PC-9 (cell line): Measurements from ENCODE around the gene SPINK9. TPM values are rescaled to one million over a fixed set of nuclear protein-coding genes. Genes with fewer than 3 reads are reported as not detected.
A peak's percentile ranks its signal among the peaks of the same experiment; 100 is the strongest.

Experiments used
- BruUV-seq: library from RNA; stranded (reverse); fragments of 400-500 nt; replicated peaks from 2 replicates; lab custom pipeline; 2021; lab: Mats Ljungman, UMichigan
- CTCF ChIA-PET: fragments of 300-600 bp; sonication (Branson Sonifier 250); formaldehyde crosslinking; loops from one replicate; lab custom pipeline; 2022; ENCODE audit warnings: antibody characterized with exemption; lab: Charles Lee
- POLR2A ChIA-PET: fragments of 300-600 bp; sonication (Branson Sonifier 250); formaldehyde crosslinking; loops from one replicate; lab custom pipeline; 2022; ENCODE audit warnings: antibody characterized with exemption; ENCODE audit not compliant: unreplicated experiment; lab: Charles Lee
- DNase-seq, 2 experiments: peaks; one replicate each; pipeline versions ENCODE4 v3.0.0 to v3.0.0-alpha.2; 2015 to 2022; ENCODE audit warnings: mixed read lengths in 1 of 2
- H2AFZ ChIP-seq: fragments of 200-600 bp; sonication (generic); 2 replicates; pipeline ENCODE4 v1.8.1; 2017; ENCODE audit warnings: antibody characterized with exemption
- H3F3A ChIP-seq: fragments of 200-600 bp; sonication (generic); 2 replicates; pipeline ENCODE4 v1.8.1; 2017; ENCODE audit warnings: antibody characterized with exemption, mild to moderate bottlenecking, low read depth; ENCODE audit not compliant: insufficient read depth
- H3K27ac ChIP-seq: fragments of 200-600 bp; sonication (generic); 2 replicates; pipeline ENCODE4 v1.6.1; 2016; ENCODE audit warnings: mixed run types
- H3K27me3 ChIP-seq: fragments of 200-600 bp; sonication (generic); 2 replicates; pipeline ENCODE4 v1.6.1; 2016; ENCODE audit warnings: low read depth, mixed run types; ENCODE audit not compliant: insufficient read depth
- H3K36me3 ChIP-seq: fragments of 200-600 bp; sonication (generic); 2 replicates; pipeline ENCODE4 v1.6.1; 2016; ENCODE audit warnings: low read depth, mixed run types
- H3K4me1 ChIP-seq: fragments of 200-600 bp; sonication (generic); replicated peaks from 2 replicates; pipeline ENCODE4 v1.6.1; 2016; ENCODE audit warnings: mixed run types; ENCODE audit not compliant: insufficient read depth
- H3K4me2 ChIP-seq: fragments of 200-600 bp; sonication (generic); 2 replicates; pipeline ENCODE4 v1.6.1; 2017; ENCODE audit warnings: mixed run types
- H3K4me3 ChIP-seq: fragments of 200-600 bp; sonication (generic); 2 replicates; pipeline ENCODE4 v1.6.1; 2016; ENCODE audit warnings: mixed run types
- H3K79me2 ChIP-seq: fragments of 200-600 bp; sonication (generic); 2 replicates; pipeline ENCODE4 v1.6.1; 2017; ENCODE audit warnings: low read depth, mixed run types
- H3K9me2 ChIP-seq: fragments of 200-600 bp; sonication (generic); 2 replicates; pipeline ENCODE4 v1.8.1; 2017; ENCODE audit warnings: mild to moderate bottlenecking; ENCODE audit not compliant: insufficient read depth
- H3K9me3 ChIP-seq: fragments of 200-600 bp; sonication (generic); 2 replicates; pipeline ENCODE4 v1.8.1; 2016; ENCODE audit warnings: low read depth; ENCODE audit not compliant: insufficient read depth
- H4K20me1 ChIP-seq: fragments of 200-600 bp; sonication (generic); 2 replicates; pipeline ENCODE4 v1.8.1; 2017; ENCODE audit not compliant: insufficient read depth
- CTCF ChIP-seq: fragments of 200-600 bp; sonication (generic); conservative IDR thresholded peaks from 2 replicates; pipeline ENCODE4 v1.6.1; 2017; ENCODE audit warnings: mixed run types, antibody characterized with exemption, mild to moderate bottlenecking, moderate library complexity
- EZH2 ChIP-seq: fragments of 200-600 bp; sonication (generic); IDR thresholded peaks from 2 replicates; pipeline ENCODE4 v1.8.0; 2017; ENCODE audit warnings: antibody characterized with exemption, low read depth
- intact Hi-C: fragments of 100-400 bp; cut with micrococcal nuclease; formaldehyde crosslinking; loops from one replicate; pipeline ENCODE4 v1.10.0; 2022; ENCODE audit not compliant: unreplicated experiment
- total RNA-seq: library from RNA; stranded (reverse); gene quantifications from 2 replicates; pipeline ENCODE4 v1.2.3, GENCODE V29; 2021

The SPINK9 gene
- total RNA-seq, 1 experiment from 2014 or later, result not detected

- intact Hi-C loops, result loop anchor here (5.0 kb wide), 1 partner anchor 372 kb away; no protein-coding TSS in a partner anchor
- Histone ChIP-seq H2AFZ (peak overlapping the region; percentile 88), H3K9me2 (no peaks in the 10 kb centered on the region), H3K4me2 (peak overlapping the region; percentile 97), H4K20me1 (no peaks in the 10 kb centered on the region), H3K9me3 (no peaks in the 10 kb centered on the region), H3K27ac (peak overlapping the region; percentile 66), H3K79me2 (peaks cover 70% of the 10 kb centered on the region), H3K36me3 (0 out of 2 replicates have a peak, but pooled peaks cover 6% of the 10 kb centered on the region), H3K4me1 (peaks cover 38% of the 10 kb centered on the region), H3F3A (peaks cover 11% of the 10 kb centered on the region), H3K27me3 (no peaks in the 10 kb centered on the region), H3K4me3 (peak overlapping the region; percentile 65)
- BruUV-seq, result no TSS peak
- TF ChIP-seq CTCF, result no peak
- no peak for TF ChIP-seq EZH2
- DNase-seq, result no peak
- ChIA-PET CTCF (interaction anchor here (0.9 kb wide), 1 partner anchor 347 kb away, joined by 3 read pairs; no protein-coding TSS in a partner anchor), POLR2A (no interaction called here)
These were observed 49.0 kb downstream of the SPINK9 start for GRCh38 chr5:148384380-148384737.

- Histone ChIP-seq H2AFZ (no peak overlapping the region), H3K9me2 (no peaks in the 10 kb centered on the region), H3F3A (peaks cover 11% of the 10 kb centered on the region), H3K27me3 (no peaks in the 10 kb centered on the region), H4K20me1 (no peaks in the 10 kb centered on the region), H3K9me3 (no peaks in the 10 kb centered on the region), H3K79me2 (peaks cover 77% of the 10 kb centered on the region), H3K4me3 (peak overlapping the region; percentile 65), H3K36me3 (0 out of 2 replicates have a peak, but pooled peaks cover 6% of the 10 kb centered on the region), H3K4me2 (peak overlapping the region; percentile 97), H3K4me1 (peaks cover 38% of the 10 kb centered on the region), H3K27ac (peak overlapping the region; percentile 16)
- ChIA-PET CTCF (no interaction called here), POLR2A (no interaction called here)
- BruUV-seq, result no TSS peak
- DNase-seq, result no peak
- TF ChIP-seq EZH2 (no peak), CTCF (no peak)
- intact Hi-C loops, result no loop called here
These were observed 49.7 kb downstream of the SPINK9 start for GRCh38 chr5:148385094-148385493.

DNA sequence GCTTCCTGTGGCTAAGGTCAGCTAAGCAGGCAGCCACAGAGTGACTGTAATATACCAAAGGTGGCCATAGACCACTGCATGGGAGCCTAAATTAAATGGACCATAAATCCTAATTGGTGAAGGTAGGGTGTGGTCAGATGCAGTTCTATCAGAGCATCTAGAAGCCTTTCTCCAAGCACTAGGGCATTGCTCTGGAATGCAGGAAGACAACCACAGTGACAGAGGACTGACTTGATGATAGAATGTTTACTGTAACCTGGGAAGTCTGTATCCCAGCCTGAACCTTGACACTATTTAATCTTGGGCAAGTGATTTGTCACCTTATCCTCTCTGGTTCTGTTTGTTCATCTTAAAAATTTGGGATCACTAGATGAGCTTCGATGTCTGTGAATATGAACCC is 50.7 kb downstream of the SPINK9 start:
- peak overlapping the region; percentile 97; the same call in 1 of the 2 replicates for H3K4me2 ChIP-seq
- CTCF ChIA-PET, result no interaction called here
- intact Hi-C loops, result no loop called here

More for the DNA sequence above, 50.7 kb downstream of the SPINK9 start:
- POLR2A ChIA-PET, result no interaction called here
- no peak for TF ChIP-seq CTCF
- TF ChIP-seq EZH2, result no peak
- Histone ChIP-seq H3K9me2 (no peaks in the 10 kb centered on the region), H3K27ac (0 out of 2 replicates have a peak overlapping the region, but pooled peaks have one; percentile 16), H4K20me1 (no peaks in the 10 kb centered on the region), H3K27me3 (no peaks in the 10 kb centered on the region), H3K36me3 (0 out of 2 replicates have a peak, but pooled peaks cover 10% of the 10 kb centered on the region), H3K4me1 (peaks cover 38% of the 10 kb centered on the region), H3K79me2 (peaks cover 86% of the 10 kb centered on the region), H3F3A (peaks cover 11% of the 10 kb centered on the region), H3K4me3 (no peak overlapping the region), H3K9me3 (no peaks in the 10 kb centered on the region), H2AFZ (no peak overlapping the region)
- DNase-seq, result peak; percentile 5 to 52
- BruUV-seq, result no TSS peak
